ENCODE measurements around the gene BMP7.

Gene BMP7

GRCh38 chr20:57234556-57235251, 31.7 kb downstream of the BMP7 start:
- TF ChIP-seq POLR2A (IDR thresholded peaks at IDR 0.05; ENCODE audit: low read depth, low read length): no peak
- no peak for TF ChIP-seq TAF1 (IDR thresholded peaks at IDR 0.05; ENCODE audit: borderline replicate concordance, low read depth, low read length)
- TF ChIP-seq POLR2AphosphoS5 (IDR thresholded peaks at IDR 0.05; ENCODE audit: low read depth, low read length): no peak
- DNase-seq (ENCODE audit: insufficient read length): no peak
- FAIRE-seq: no peak

GRCh38 chr20:57231951-57232428, 34.5 kb downstream of the BMP7 start:
- FAIRE-seq (no peak), DNase-seq (ENCODE audit: insufficient read length) (no peak)
- TF ChIP-seq POLR2A (IDR thresholded peaks at IDR 0.05; ENCODE audit: low read depth, low read length): no peak
- no peak for TF ChIP-seq TAF1 (IDR thresholded peaks at IDR 0.05; ENCODE audit: borderline replicate concordance, low read depth, low read length)
- TF ChIP-seq POLR2AphosphoS5 (IDR thresholded peaks at IDR 0.05; ENCODE audit: low read depth, low read length): no peak

GRCh38 chr20:57231161-57231560, 35.3 kb downstream of the BMP7 start:
- FAIRE-seq (no peak), DNase-seq (ENCODE audit: insufficient read length) (no peak)
- TF ChIP-seq POLR2AphosphoS5 (IDR thresholded peaks at IDR 0.05; ENCODE audit: low read depth, low read length) (no peak), POLR2A (IDR thresholded peaks at IDR 0.05; ENCODE audit: low read depth, low read length) (no peak), TAF1 (IDR thresholded peaks at IDR 0.05; ENCODE audit: borderline replicate concordance, low read depth, low read length) (no peak)

GRCh38 chr20:57230247-57230646, 36.2 kb downstream of the BMP7 start:
- DNase-seq (ENCODE audit: insufficient read length) (no peak), FAIRE-seq (no peak)
- no peak for TF ChIP-seq TAF1 (IDR thresholded peaks at IDR 0.05; ENCODE audit: borderline replicate concordance, low read depth, low read length)
- TF ChIP-seq POLR2A (IDR thresholded peaks at IDR 0.05; ENCODE audit: low read depth, low read length): no peak
- TF ChIP-seq POLR2AphosphoS5 (IDR thresholded peaks at IDR 0.05; ENCODE audit: low read depth, low read length): no peak

- no peak for TF ChIP-seq POLR2A (IDR thresholded peaks at IDR 0.05; ENCODE audit: low read depth, low read length)
- no peak for TF ChIP-seq TAF1 (IDR thresholded peaks at IDR 0.05; ENCODE audit: borderline replicate concordance, low read depth, low read length)
- TF ChIP-seq POLR2AphosphoS5 (IDR thresholded peaks at IDR 0.05; ENCODE audit: low read depth, low read length): no peak
- FAIRE-seq (no peak), DNase-seq (ENCODE audit: insufficient read length) (no peak)
Observed at GRCh38 chr20:57229490-57229889, 37.0 kb downstream of the BMP7 start.

GRCh38 chr20:57225830-57226229, 40.6 kb downstream of the BMP7 start:
- no peak for DNase-seq (ENCODE audit: insufficient read length)
- FAIRE-seq: no peak
- no peak for TF ChIP-seq TAF1 (IDR thresholded peaks at IDR 0.05; ENCODE audit: borderline replicate concordance, low read depth, low read length)
- no peak for TF ChIP-seq POLR2AphosphoS5 (IDR thresholded peaks at IDR 0.05; ENCODE audit: low read depth, low read length)
- TF ChIP-seq POLR2A (IDR thresholded peaks at IDR 0.05; ENCODE audit: low read depth, low read length): no peak

- no peak for FAIRE-seq
- TF ChIP-seq TAF1 (IDR thresholded peaks at IDR 0.05; ENCODE audit: borderline replicate concordance, low read depth, low read length) (no peak), POLR2A (IDR thresholded peaks at IDR 0.05; ENCODE audit: low read depth, low read length) (no peak), POLR2AphosphoS5 (IDR thresholded peaks at IDR 0.05; ENCODE audit: low read depth, low read length) (no peak)
- DNase-seq (ENCODE audit: insufficient read length): no peak
Observed at GRCh38 chr20:57225197-57225733, 41.2 kb downstream of the BMP7 start.

GRCh38 chr20:57224641-57225138, 41.8 kb downstream of the BMP7 start:
- FAIRE-seq: no peak

GRCh38 chr20:57223648-57224489, 42.6 kb downstream of the BMP7 start:
- no peak for TF ChIP-seq POLR2AphosphoS5 (IDR thresholded peaks at IDR 0.05; ENCODE audit: low read depth, low read length)
- no peak for TF ChIP-seq POLR2A (IDR thresholded peaks at IDR 0.05; ENCODE audit: low read depth, low read length)
- no peak for TF ChIP-seq TAF1 (IDR thresholded peaks at IDR 0.05; ENCODE audit: borderline replicate concordance, low read depth, low read length)
- no peak for DNase-seq (ENCODE audit: insufficient read length)
- no peak for FAIRE-seq

More at GRCh38 chr20:57224641-57225138, 41.8 kb downstream of the BMP7 start:
- no peak for DNase-seq (ENCODE audit: insufficient read length)
- no peak for TF ChIP-seq POLR2A (IDR thresholded peaks at IDR 0.05; ENCODE audit: low read depth, low read length)
- TF ChIP-seq TAF1 (IDR thresholded peaks at IDR 0.05; ENCODE audit: borderline replicate concordance, low read depth, low read length): no peak
- TF ChIP-seq POLR2AphosphoS5 (IDR thresholded peaks at IDR 0.05; ENCODE audit: low read depth, low read length): no peak

- TF ChIP-seq POLR2AphosphoS5 (IDR thresholded peaks at IDR 0.05; ENCODE audit: low read depth, low read length) (no peak), POLR2A (IDR thresholded peaks at IDR 0.05; ENCODE audit: low read depth, low read length) (no peak), TAF1 (IDR thresholded peaks at IDR 0.05; ENCODE audit: borderline replicate concordance, low read depth, low read length) (no peak)
- FAIRE-seq (no peak), DNase-seq (ENCODE audit: insufficient read length) (no peak)
Observed at GRCh38 chr20:57222631-57222950, 43.9 kb downstream of the BMP7 start.

- no peak for TF ChIP-seq TAF1 (IDR thresholded peaks at IDR 0.05; ENCODE audit: borderline replicate concordance, low read depth, low read length)
- TF ChIP-seq POLR2A (IDR thresholded peaks at IDR 0.05; ENCODE audit: low read depth, low read length): no peak
- no peak for TF ChIP-seq POLR2AphosphoS5 (IDR thresholded peaks at IDR 0.05; ENCODE audit: low read depth, low read length)
Observed at GRCh38 chr20:57221916-57222630, 44.4 kb downstream of the BMP7 start.

More at GRCh38 chr20:57221916-57222630, 44.4 kb downstream of the BMP7 start:
- no peak for DNase-seq (ENCODE audit: insufficient read length)
- FAIRE-seq: no peak
